Iris pigment epithelial cell (primary cell): ENCODE results near the gene USP20.
"Not testable (repeated sequence)": the region's sequence is repeated elsewhere in the genome, so short reads cannot be mapped to it uniquely, and the experiment has no call there.

Source experiments
- DNase-seq: peaks from one replicate; pipeline ENCODE4 v3.0.0-alpha.2; 2011; ENCODE audit warnings: low read depth

USP20 gene

GRCh38 chr9:129835128-129835859 lies at the start of gene USP20, which contains the start of gene C9orf78:
USP20 (plus strand) TSS chr9:129835458; CDS start chr9:129852556, 17,098 bp downstream.
C9orf78 (minus strand) TSS chr9:129835275; CDS start chr9:129835221, 54 bp downstream.
- peak; percentile 93 for DNase-seq

GRCh38 chr9:129785866-129786265 lies 49.4 kb upstream of the USP20 start:
- DNase-seq, result no peak

- DNase-seq, result no peak
Measured at GRCh38 chr9:129786481-129786880, 48.8 kb upstream of the USP20 start.

GRCh38 chr9:129794549-129794948 lies 40.7 kb upstream of the USP20 start:
- no peak for DNase-seq

- not testable (repeated sequence) for DNase-seq
Measured at GRCh38 chr9:129796029-129796428, 39.2 kb upstream of the USP20 start.

GRCh38 chr9:129798973-129799372 lies 36.3 kb upstream of the USP20 start:
- peak; percentile 61 for DNase-seq

- no peak for DNase-seq
Measured at GRCh38 chr9:129801504-129801903, 33.8 kb upstream of the USP20 start.

- peak; percentile 93 for DNase-seq
Measured at GRCh38 chr9:129802833-129803675, 32.2 kb upstream of the USP20 start, which contains the start of gene TOR1B. TOR1B (plus strand) TSS chr9:129803184; CDS start chr9:129803213, 29 bp downstream.

- peak; percentile 16 for DNase-seq
Measured at GRCh38 chr9:129803676-129804060, 31.6 kb upstream of the USP20 start.

- DNase-seq, result no peak
Measured at GRCh38 chr9:129806061-129806460, 29.2 kb upstream of the USP20 start.

GRCh38 chr9:129809346-129809745 lies 25.9 kb upstream of the USP20 start:
- DNase-seq, result no peak

GRCh38 chr9:129810116-129810515 lies 25.1 kb upstream of the USP20 start:
- no peak for DNase-seq

GRCh38 chr9:129810788-129811187 lies 24.5 kb upstream of the USP20 start:
- DNase-seq, result no peak

- no peak for DNase-seq
Measured at GRCh38 chr9:129811967-129812363, 23.3 kb upstream of the USP20 start.

GRCh38 chr9:129812385-129812784 lies 22.9 kb upstream of the USP20 start:
- no peak for DNase-seq

- DNase-seq, result no peak
Measured at GRCh38 chr9:129813661-129814060, 21.6 kb upstream of the USP20 start.

- no peak for DNase-seq
Measured at GRCh38 chr9:129814432-129815223, 20.6 kb upstream of the USP20 start.

GRCh38 chr9:129815278-129815677 lies 20.0 kb upstream of the USP20 start:
- DNase-seq, result no peak

GRCh38 chr9:129816501-129817435 lies 18.5 kb upstream of the USP20 start:
- DNase-seq, result no peak

- DNase-seq, result peak; percentile 66
Measured at GRCh38 chr9:129822898-129823541, 12.2 kb upstream of the USP20 start.

GRCh38 chr9:129823542-129823934 lies 11.7 kb upstream of the USP20 start:
- no peak for DNase-seq
